HepG2 (cell line): ENCODE results near the gene KIRREL2. TPM values are rescaled to one million over a fixed set of nuclear protein-coding genes. Genes with fewer than 3 reads are reported as not detected.
A peak's percentile ranks its signal among the peaks of the same experiment; 100 is the strongest.

Experiments
- DBP ChIP-seq: sonication (generic); formaldehyde crosslinking; IDR thresholded peaks from 2 replicates; pipeline ENCODE4 v1.4.0; 2020; ENCODE audit warnings: missing genetic modification reagents; ENCODE audit errors: not compliant biosample characterization
- IRF1 ChIP-seq: sonication (generic); formaldehyde crosslinking; IDR thresholded peaks from 2 replicates; pipeline ENCODE4 v1.4.0; 2020; ENCODE audit warnings: low read depth, mild to moderate bottlenecking, missing genetic modification reagents
- IRF2 ChIP-seq: IDR thresholded peaks from 2 replicates; pipeline ENCODE4 v1.6.1; 2018; ENCODE audit warnings: missing genetic modification reagents, missing compliant biosample characterization
- KAT7 ChIP-seq: IDR thresholded peaks from 2 replicates; pipeline ENCODE4 v1.6.1; 2018; ENCODE audit warnings: borderline replicate concordance, missing compliant biosample characterization
- KLF11 ChIP-seq: IDR thresholded peaks from 2 replicates; pipeline ENCODE4 v1.6.1; 2016; ENCODE audit warnings: missing compliant biosample characterization
- MED8 ChIP-seq: sonication (generic); formaldehyde crosslinking; IDR thresholded peaks from 2 replicates; pipeline ENCODE4 v1.8.1; 2023; ENCODE audit warnings: mild to moderate bottlenecking, missing genetic modification reagents; ENCODE audit not compliant: insufficient replicate concordance
- MXD3 ChIP-seq: IDR thresholded peaks from 2 replicates; pipeline ENCODE4 v1.6.1; 2016; ENCODE audit warnings: mild to moderate bottlenecking, missing biosample characterization, missing genetic modification reagents
- MYPOP ChIP-seq: sonication (generic); formaldehyde crosslinking; IDR thresholded peaks from 2 replicates; pipeline ENCODE4 v1.8.1; 2023; ENCODE audit warnings: mild to moderate bottlenecking, moderate library complexity, missing genetic modification reagents
- NFE2 ChIP-seq: sonication (generic); formaldehyde crosslinking; IDR thresholded peaks from 2 replicates; pipeline ENCODE4 v1.4.0; 2020; ENCODE audit warnings: missing genetic modification reagents
- NFE2L2 ChIP-seq: fragments of 150-350 bp; IDR thresholded peaks from 2 replicates; pipeline ENCODE4 v1.6.1; 2014; ENCODE audit warnings: low read length
- TOPORS ChIP-seq: sonication (generic); formaldehyde crosslinking; IDR thresholded peaks from 2 replicates; pipeline ENCODE4 v1.8.0; 2023; ENCODE audit warnings: mild to moderate bottlenecking, missing genetic modification reagents
- XBP1 ChIP-seq: sonication (generic); formaldehyde crosslinking; IDR thresholded peaks from 2 replicates; pipeline ENCODE4 v1.5.0; 2020; ENCODE audit warnings: missing genetic modification reagents
- ZBTB46 ChIP-seq: sonication (generic); formaldehyde crosslinking; IDR thresholded peaks from 2 replicates; pipeline ENCODE4 v1.4.0; 2020; ENCODE audit warnings: mild to moderate bottlenecking, missing genetic modification reagents, borderline replicate concordance
- ZFP90 ChIP-seq: sonication (generic); formaldehyde crosslinking; IDR thresholded peaks from 2 replicates; pipeline ENCODE4 v1.8.0; 2022; ENCODE audit warnings: missing genetic modification reagents, mild to moderate bottlenecking, inconsistent platforms, borderline replicate concordance
- ZIK1 ChIP-seq: sonication (generic); formaldehyde crosslinking; IDR thresholded peaks from 2 replicates; pipeline ENCODE4 v1.5.0; 2020; ENCODE audit warnings: mild to moderate bottlenecking, low read depth, missing genetic modification reagents, borderline replicate concordance
- ZKSCAN5 ChIP-seq: sonication (generic); formaldehyde crosslinking; IDR thresholded peaks from 2 replicates; pipeline ENCODE4 v1.5.1; 2020; ENCODE audit warnings: mild to moderate bottlenecking, missing genetic modification reagents
- ZNF30 ChIP-seq: sonication (generic); formaldehyde crosslinking; IDR thresholded peaks from 2 replicates; pipeline ENCODE4 v1.5.0; 2020; ENCODE audit warnings: mild to moderate bottlenecking, missing genetic modification reagents
- ZNF512 ChIP-seq: sonication (generic); formaldehyde crosslinking; IDR thresholded peaks from 2 replicates; pipeline ENCODE4 v1.4.0; 2020; ENCODE audit warnings: mild to moderate bottlenecking, missing genetic modification reagents
- ZNF615 ChIP-seq: sonication (generic); formaldehyde crosslinking; IDR thresholded peaks from 2 replicates; pipeline ENCODE4 v1.5.0; 2020; ENCODE audit warnings: mild to moderate bottlenecking, missing genetic modification reagents, borderline replicate concordance
- ZNF652 ChIP-seq: IDR thresholded peaks from 2 replicates; pipeline ENCODE4 v1.6.1; 2016; ENCODE audit warnings: low read depth, borderline replicate concordance
- ZNF724P ChIP-seq: sonication (generic); formaldehyde crosslinking; IDR thresholded peaks from 2 replicates; pipeline ENCODE4 v1.8.0; 2022; ENCODE audit warnings: missing genetic modification reagents, borderline replicate concordance
- ZNF772 ChIP-seq: sonication (generic); formaldehyde crosslinking; IDR thresholded peaks from 2 replicates; pipeline ENCODE4 v1.5.0; 2020; ENCODE audit warnings: mild to moderate bottlenecking, missing genetic modification reagents
- ZSCAN12 ChIP-seq: sonication (generic); formaldehyde crosslinking; IDR thresholded peaks from 2 replicates; pipeline ENCODE4 v1.9.0; 2021; ENCODE audit warnings: mild to moderate bottlenecking, missing genetic modification reagents
- ZSCAN22 ChIP-seq: sonication (generic); formaldehyde crosslinking; IDR thresholded peaks from 2 replicates; pipeline ENCODE4 v1.4.0; 2020; ENCODE audit warnings: mild to moderate bottlenecking, missing genetic modification reagents
- polyA plus RNA-seq, 8 experiments: library from polyadenylated mRNA; depleted of rRNA in 3 of 8; stranded (reverse) in 7 of 8; unstranded in 1 of 8; fragments of >200 nt; fragmentation: Illumina TruSeq in 4 of 8; extraction: Trizol in 4 of 8; gene quantifications; 2 replicates each; pipeline versions ENCODE4 v1.2.1 to v1.2.3, GENCODE V29; 2011 to 2016; ENCODE audit warnings: low read depth in 4 of 8, missing spikeins in 1 of 8, mixed read lengths in 1 of 8; ENCODE audit not compliant: insufficient read depth in 1 of 8
- total RNA-seq, 5 experiments: library from RNA; depleted of rRNA; stranded (reverse); fragments of >200 nt; fragmentation: Illumina TruSeq; extraction: Trizol; gene quantifications; 2 replicates each; pipeline ENCODE4 v1.2.3, GENCODE V29; 2016; ENCODE audit warnings: low read depth in 1 of 5

KIRREL2 gene
- total and polyA plus RNA-seq, 2 of the 13 experiments (the other 11 are each of a cell fraction or from before 2014, with no cell fraction given): 0.18 to 2.4 TPM

- TF ChIP-seq IRF1 (CRISPR knock-in tag) (no peak), ZFP90 (CRISPR knock-in tag) (peak; percentile 96), ZNF512 (CRISPR knock-in tag) (no peak), MXD3 (CRISPR knock-in tag) (peak; percentile 97), KLF11 (CRISPR knock-in tag) (peak; percentile 95), ZIK1 (peak; percentile 74; the same call in 1 of the 2 replicates), TOPORS (CRISPR knock-in tag) (0 out of 2 replicates have a peak, but pooled peaks have one; percentile 59), ZBTB46 (no peak), MYPOP (peak; percentile 88; the same call in 1 of the 2 replicates), ZNF615 (CRISPR knock-in tag) (0 out of 2 replicates have a peak, but pooled peaks have one; percentile 29), ZSCAN12 (CRISPR knock-in tag) (peak; percentile 97), NFE2L2 (no peak), MED8 (no peak), IRF2 (CRISPR knock-in tag) (peak; percentile 54), ZSCAN22 (CRISPR knock-in tag) (0 out of 2 replicates have a peak, but pooled peaks have one; percentile 31), DBP (peak; percentile 96), XBP1 (CRISPR knock-in tag) (peak; percentile 72; the same call in 1 of the 2 replicates), NFE2 (CRISPR knock-in tag) (no peak), ZNF652 (CRISPR knock-in tag) (0 out of 2 replicates have a peak, but pooled peaks have one; percentile 24), ZNF772 (peak; percentile 76; the same call in 1 of the 2 replicates), KAT7 (CRISPR knock-in tag) (0 out of 2 replicates have a peak, but pooled peaks have one; percentile 57), ZNF724P (CRISPR knock-in tag) (peak; percentile 87; the same call in 1 of the 2 replicates), ZKSCAN5 (CRISPR knock-in tag) (0 out of 2 replicates have a peak, but pooled peaks have one; percentile 36), ZNF30 (CRISPR knock-in tag) (no peak)
Observed at GRCh38 chr19:35879770-35880317, 23.1 kb downstream of the KIRREL2 start (continued).
